Measurements from ENCODE around the gene NAA35.

The NAA35 gene

GRCh38 chr9:85899388-85899787, 41.6 kb upstream of the NAA35 start:
- no peak for TF ChIP-seq TAF1 (IDR thresholded peaks at IDR 0.05; ENCODE audit: borderline replicate concordance, insufficient read depth, low read length)
- TF ChIP-seq FOXP2 (optimal IDR thresholded peaks at IDR 0.05; ENCODE audit: borderline replicate concordance, extremely low read depth, extremely low read length, insufficient read depth): no peak
- no peak for TF ChIP-seq REST (IDR thresholded peaks at IDR 0.05; ENCODE audit: insufficient read depth in 1 of 2, low read depth in 2 of 2, low read length in 2 of 2)
- no peak for TF ChIP-seq POLR2AphosphoS5 (IDR thresholded peaks at IDR 0.05; ENCODE audit: low read depth, low read length)
- TF ChIP-seq SIN3A (IDR thresholded peaks at IDR 0.05; ENCODE audit: borderline replicate concordance, insufficient read depth, low read length): no peak

- TF ChIP-seq REST (IDR thresholded peaks at IDR 0.05; ENCODE audit: insufficient read depth in 1 of 2, low read depth in 2 of 2, low read length in 2 of 2) (no peak), TAF1 (IDR thresholded peaks at IDR 0.05; ENCODE audit: borderline replicate concordance, insufficient read depth, low read length) (no peak), POLR2AphosphoS5 (IDR thresholded peaks at IDR 0.05; ENCODE audit: low read depth, low read length) (no peak), FOXP2 (optimal IDR thresholded peaks at IDR 0.05; ENCODE audit: borderline replicate concordance, extremely low read depth, extremely low read length, insufficient read depth) (no peak), SIN3A (IDR thresholded peaks at IDR 0.05; ENCODE audit: borderline replicate concordance, insufficient read depth, low read length) (no peak)
These were observed 40.3 kb upstream of the NAA35 start for GRCh38 chr9:85900504-85901201.

- TF ChIP-seq POLR2AphosphoS5 (IDR thresholded peaks at IDR 0.05; ENCODE audit: low read depth, low read length) (no peak), REST (IDR thresholded peaks at IDR 0.05; ENCODE audit: insufficient read depth in 1 of 2, low read depth in 2 of 2, low read length in 2 of 2) (no peak), TAF1 (IDR thresholded peaks at IDR 0.05; ENCODE audit: borderline replicate concordance, insufficient read depth, low read length) (no peak), FOXP2 (optimal IDR thresholded peaks at IDR 0.05; ENCODE audit: borderline replicate concordance, extremely low read depth, extremely low read length, insufficient read depth) (no peak), SIN3A (IDR thresholded peaks at IDR 0.05; ENCODE audit: borderline replicate concordance, insufficient read depth, low read length) (no peak)
These were observed 36.0 kb upstream of the NAA35 start for GRCh38 chr9:85904975-85905374.

GRCh38 chr9:85905957-85906356, 35.0 kb upstream of the NAA35 start:
- TF ChIP-seq FOXP2 (optimal IDR thresholded peaks at IDR 0.05; ENCODE audit: borderline replicate concordance, extremely low read depth, extremely low read length, insufficient read depth): no peak
- TF ChIP-seq TAF1 (IDR thresholded peaks at IDR 0.05; ENCODE audit: borderline replicate concordance, insufficient read depth, low read length): no peak
- TF ChIP-seq POLR2AphosphoS5 (IDR thresholded peaks at IDR 0.05; ENCODE audit: low read depth, low read length): no peak
- TF ChIP-seq REST (IDR thresholded peaks at IDR 0.05; ENCODE audit: insufficient read depth in 1 of 2, low read depth in 2 of 2, low read length in 2 of 2): no peak
- TF ChIP-seq SIN3A (IDR thresholded peaks at IDR 0.05; ENCODE audit: borderline replicate concordance, insufficient read depth, low read length): no peak
